Trophoblast cell (in vitro differentiated cells and primary cell): ENCODE results near the gene C18orf54.

Experiments
- DNase-seq, 2 donors: peaks; one replicate each; pipeline ENCODE4 v3.0.0-alpha.2; 2016
- H2AFZ ChIP-seq: 2 replicates; pipeline ENCODE4 v1.6.1; 2013; ENCODE audit warnings: low read length, moderate library complexity, mild to moderate bottlenecking; ENCODE audit not compliant: insufficient read depth, poor library complexity
- H2AK5ac ChIP-seq: 2 replicates; pipeline ENCODE4 v1.6.1; 2013; ENCODE audit warnings: mild to moderate bottlenecking, low read length
- H2BK120ac ChIP-seq: 2 replicates; pipeline ENCODE4 v1.6.1; 2013; ENCODE audit warnings: low read length, mild to moderate bottlenecking, moderate library complexity; ENCODE audit not compliant: insufficient read depth, poor library complexity
- H2BK12ac ChIP-seq: 2 replicates; pipeline ENCODE4 v1.6.1; 2013; ENCODE audit warnings: mild to moderate bottlenecking, low read length, moderate library complexity
- H2BK5ac ChIP-seq: 2 replicates; pipeline ENCODE4 v1.6.1; 2013; ENCODE audit warnings: low read length, low read depth, moderate library complexity, mild to moderate bottlenecking; ENCODE audit not compliant: poor library complexity
- H3K14ac ChIP-seq: 2 replicates; pipeline ENCODE4 v1.6.1; 2013; ENCODE audit warnings: mild to moderate bottlenecking, low read length
- H3K18ac ChIP-seq: 2 replicates; pipeline ENCODE4 v1.6.1; 2013; ENCODE audit warnings: mild to moderate bottlenecking, low read length
- H3K23ac ChIP-seq: 2 replicates; pipeline ENCODE4 v1.6.1; 2013; ENCODE audit warnings: low read length
- H3K27ac ChIP-seq: 2 replicates; pipeline ENCODE4 v1.5.1; 2013; ENCODE audit warnings: low read depth, mild to moderate bottlenecking, inconsistent platforms, low read length, moderate library complexity
- H3K27me3 ChIP-seq: 2 replicates; pipeline ENCODE4 v1.6.1; 2013; ENCODE audit warnings: inconsistent platforms, mild to moderate bottlenecking, low read length, moderate library complexity; ENCODE audit not compliant: insufficient read depth
- H3K36me3 ChIP-seq, 2 experiments: 1 replicate in 1 of 2; 2 replicates in 1 of 2; pipeline ENCODE4 v1.6.1; 2013; ENCODE audit warnings: low read length in 2 of 2, mild to moderate bottlenecking in 2 of 2, moderate library complexity in 1 of 2; ENCODE audit not compliant: insufficient read depth in 2 of 2, control insufficient read depth in 1 of 2
- H3K4ac ChIP-seq: 2 replicates; pipeline ENCODE4 v1.6.1; 2013; ENCODE audit warnings: low read depth, mild to moderate bottlenecking, low read length, moderate library complexity
- H3K4me1 ChIP-seq, 2 experiments: 1 replicate in 1 of 2; 2 replicates in 1 of 2; pipeline ENCODE4 v1.6.1; 2013; ENCODE audit warnings: low read length in 2 of 2, mild to moderate bottlenecking in 2 of 2, moderate library complexity in 1 of 2; ENCODE audit not compliant: insufficient read depth in 2 of 2, control insufficient read depth in 1 of 2
- H3K4me2 ChIP-seq: 2 replicates; pipeline ENCODE4 v1.6.1; 2013; ENCODE audit warnings: inconsistent platforms, mild to moderate bottlenecking, low read length, moderate library complexity
- H3K4me3 ChIP-seq: 2 replicates; pipeline ENCODE4 v1.5.1; 2013; ENCODE audit warnings: mild to moderate bottlenecking, low read depth, low read length, inconsistent platforms
- H3K79me1 ChIP-seq: one replicate; pipeline ENCODE4 v1.6.1; 2013; ENCODE audit warnings: low read length
- H3K79me2 ChIP-seq: 2 replicates; pipeline ENCODE4 v1.6.1; 2013; ENCODE audit warnings: low read length, mild to moderate bottlenecking; ENCODE audit not compliant: control insufficient read depth, insufficient read depth, poor library complexity
- H3K9ac ChIP-seq: 2 replicates; pipeline ENCODE4 v1.6.1; 2013; ENCODE audit warnings: mild to moderate bottlenecking, low read length
- H3K9me3 ChIP-seq: 2 replicates; pipeline ENCODE4 v1.6.1; 2013; ENCODE audit warnings: low read depth, mild to moderate bottlenecking, control low read depth, inconsistent platforms, low read length; ENCODE audit not compliant: insufficient read depth
- H4K12ac ChIP-seq: 2 replicates; pipeline ENCODE4 v1.6.1; 2013; ENCODE audit warnings: low read depth, mild to moderate bottlenecking, low read length, moderate library complexity
- H4K8ac ChIP-seq: 2 replicates; pipeline ENCODE4 v1.6.1; 2013; ENCODE audit warnings: low read depth, mild to moderate bottlenecking, low read length, moderate library complexity
- H4K91ac ChIP-seq: one replicate; pipeline ENCODE4 v1.6.1; 2013; ENCODE audit warnings: low read depth, mild to moderate bottlenecking, low read length, moderate library complexity
- WGBS: extraction: QIAGEN DNeasy Blood & Tissue Kit; methylation state at CpG from one replicate; pipeline ENCODE4 v1.1.7; 2013; ENCODE audit warnings: missing lambda C conversion rate; ENCODE audit not compliant: insufficient read length, insufficient coverage; ENCODE audit errors: extremely low coverage; 5-methylcytosine and 5-hydroxymethylcytosine counted together

The C18orf54 gene

DNA sequence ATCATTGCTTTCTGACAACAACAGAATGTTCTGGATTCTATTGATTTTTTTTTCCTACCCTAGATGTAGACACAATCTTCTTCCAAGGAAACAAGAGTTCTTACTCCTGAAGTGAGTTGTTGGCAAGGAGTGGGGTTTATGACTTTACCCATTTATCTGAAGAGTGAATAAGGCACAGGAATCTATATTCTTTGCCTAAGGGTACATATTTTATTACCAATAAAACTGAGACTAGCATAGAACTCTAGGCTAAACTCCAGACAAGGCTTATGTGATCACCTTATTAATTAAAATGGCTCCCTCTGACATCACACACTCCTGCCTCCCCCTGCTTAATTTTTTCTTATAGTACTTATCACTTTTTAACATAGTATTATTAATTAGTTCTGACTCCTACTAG, 47.6 kb downstream of the C18orf54 start:
- Histone ChIP-seq H4K91ac (no peak overlapping the region), H3K9me3 (no peaks in the 10 kb centered on the region), H3K14ac (no peak overlapping the region), H3K4me2 (no peak overlapping the region), H3K18ac (no peak overlapping the region), H3K4ac (no peak overlapping the region), H2BK12ac (no peak overlapping the region), H3K27me3 (no peaks in the 10 kb centered on the region), H2BK120ac (no peak overlapping the region), H3K4me3 (no peak overlapping the region), H3K36me3 (no peaks in the 10 kb centered on the region), H4K12ac (no peak overlapping the region), H2BK5ac (no peak overlapping the region), H3K23ac (no peak overlapping the region), H3K79me1 (no peaks in the 10 kb centered on the region), H3K4me1 (no peaks in the 10 kb centered on the region), H4K8ac (no peak overlapping the region), H3K27ac (no peak overlapping the region), H2AK5ac (no peak overlapping the region), H3K79me2 (no peaks in the 10 kb centered on the region), H2AFZ (no peak overlapping the region), H3K9ac (no peak overlapping the region)
- DNase-seq: no peak

DNA sequence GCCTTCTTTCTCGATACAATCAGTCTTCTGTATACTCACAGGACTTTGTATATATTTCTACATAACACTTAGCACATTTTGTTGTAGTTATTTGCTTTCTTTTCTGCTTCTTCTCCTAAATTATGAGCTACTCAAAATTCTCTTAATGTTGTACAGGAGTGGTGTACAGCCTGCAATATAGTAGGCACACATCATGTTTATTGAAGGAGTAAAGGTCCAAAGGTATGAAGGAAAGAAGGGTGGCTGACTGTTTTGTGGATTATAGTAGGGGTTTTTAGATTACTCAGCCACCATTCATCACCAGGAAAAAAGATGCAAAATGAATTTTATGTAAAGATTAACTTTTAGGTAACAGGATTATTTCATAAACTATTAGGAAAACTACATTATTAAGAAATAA, 54.1 kb downstream of the C18orf54 start:
- no peaks in the 10 kb centered on the region for H3K79me1 ChIP-seq
- H4K12ac ChIP-seq: no peak overlapping the region
- no peak overlapping the region for H3K9ac ChIP-seq
- H3K4me2 ChIP-seq: no peak overlapping the region
- H3K9me3 ChIP-seq: no peaks in the 10 kb centered on the region
- no peaks in the 10 kb centered on the region for H3K79me2 ChIP-seq
- no peak overlapping the region for H3K4me3 ChIP-seq
- H3K14ac ChIP-seq: no peak overlapping the region
- H2AFZ ChIP-seq: no peak overlapping the region
- H2AK5ac ChIP-seq: no peak overlapping the region
- no peak overlapping the region for H4K91ac ChIP-seq
- no CpG with 5 or more reads among the region's 1 CpG for WGBS
- H3K4ac ChIP-seq: no peak overlapping the region
- H2BK5ac ChIP-seq: no peak overlapping the region
- H2BK120ac ChIP-seq: no peak overlapping the region
- no peaks in the 10 kb centered on the region for H3K36me3 ChIP-seq
- no peak overlapping the region for H2BK12ac ChIP-seq
- no peak overlapping the region for H3K18ac ChIP-seq
- H3K27ac ChIP-seq: no peak overlapping the region
- no peaks in the 10 kb centered on the region for H3K4me1 ChIP-seq
- no peak overlapping the region for H4K8ac ChIP-seq
- no peaks in the 10 kb centered on the region for H3K27me3 ChIP-seq
- H3K23ac ChIP-seq: no peak overlapping the region
- no peak for DNase-seq

DNA sequence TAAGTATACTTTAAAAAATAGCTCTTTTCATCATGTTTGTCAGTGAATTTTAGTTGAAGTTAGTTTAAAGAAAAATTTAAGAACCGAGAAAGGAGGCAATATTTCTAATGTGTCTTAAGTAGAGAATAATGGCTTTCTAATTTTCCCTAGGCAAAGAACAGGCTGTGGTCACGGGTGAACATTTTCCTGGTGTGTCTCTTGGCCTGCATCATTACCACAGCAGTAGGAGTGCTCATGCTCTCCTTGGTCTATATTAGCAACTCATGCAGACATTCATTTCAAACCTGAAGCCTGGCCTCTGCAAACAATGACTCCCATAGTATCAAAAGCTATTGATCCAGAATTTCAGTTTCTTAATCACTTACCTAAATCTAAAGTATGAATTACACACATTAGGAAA, 57.4 kb downstream of the C18orf54 start:
- Histone ChIP-seq H3K23ac (no peak overlapping the region), H3K14ac (no peak overlapping the region), H3K27me3 (no peaks in the 10 kb centered on the region), H3K9ac (no peak overlapping the region), H3K4me2 (no peak overlapping the region), H2AK5ac (no peak overlapping the region), H3K4ac (no peak overlapping the region), H2BK5ac (no peak overlapping the region), H3K18ac (no peak overlapping the region), H3K27ac (no peak overlapping the region), H3K4me3 (no peak overlapping the region), H2BK120ac (no peak overlapping the region), H2BK12ac (no peak overlapping the region), H3K9me3 (no peaks in the 10 kb centered on the region), H3K36me3 (no peaks in the 10 kb centered on the region), H4K8ac (no peak overlapping the region), H3K79me2 (no peaks in the 10 kb centered on the region), H3K79me1 (no peaks in the 10 kb centered on the region), H4K12ac (no peak overlapping the region), H3K4me1 (no peaks in the 10 kb centered on the region), H4K91ac (no peak overlapping the region), H2AFZ (no peak overlapping the region)
- no peak for DNase-seq
- no CpG with 5 or more reads among the region's 2 CpGs for WGBS

DNA sequence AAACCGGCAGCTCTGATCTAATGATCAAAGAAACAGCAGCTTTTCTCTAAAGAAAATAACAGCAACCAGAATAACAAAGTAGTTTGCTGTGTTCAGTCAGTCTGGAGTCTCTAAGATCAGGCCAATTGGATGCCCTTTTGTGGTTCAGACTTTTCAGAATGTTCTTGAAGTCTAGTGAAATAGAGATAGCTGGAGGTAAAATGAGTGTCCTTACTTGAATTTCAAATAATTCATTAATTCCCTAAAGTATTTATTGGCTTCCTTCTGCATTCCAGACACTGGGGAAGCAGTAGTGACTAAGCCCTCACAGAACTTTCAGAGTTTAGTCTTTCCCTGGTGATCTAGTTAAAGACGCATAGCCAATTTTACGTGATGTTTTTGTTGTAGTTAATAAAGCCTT, 58.7 kb downstream of the C18orf54 start:
- Histone ChIP-seq H3K23ac (no peak overlapping the region), H4K91ac (no peak overlapping the region), H3K79me2 (no peaks in the 10 kb centered on the region), H2AK5ac (no peak overlapping the region), H3K9ac (no peak overlapping the region), H2BK120ac (no peak overlapping the region), H3K4ac (no peak overlapping the region), H3K9me3 (no peaks in the 10 kb centered on the region), H2AFZ (no peak overlapping the region), H3K18ac (no peak overlapping the region), H3K14ac (no peak overlapping the region), H3K4me2 (no peak overlapping the region), H4K8ac (no peak overlapping the region), H2BK12ac (no peak overlapping the region), H2BK5ac (no peak overlapping the region), H3K79me1 (no peaks in the 10 kb centered on the region), H3K4me1 (no peaks in the 10 kb centered on the region), H4K12ac (no peak overlapping the region), H3K27ac (no peak overlapping the region), H3K4me3 (no peak overlapping the region), H3K36me3 (no peaks in the 10 kb centered on the region), H3K27me3 (no peaks in the 10 kb centered on the region)
- no CpG with 5 or more reads among the region's 3 CpGs for WGBS
- DNase-seq: no peak

DNA sequence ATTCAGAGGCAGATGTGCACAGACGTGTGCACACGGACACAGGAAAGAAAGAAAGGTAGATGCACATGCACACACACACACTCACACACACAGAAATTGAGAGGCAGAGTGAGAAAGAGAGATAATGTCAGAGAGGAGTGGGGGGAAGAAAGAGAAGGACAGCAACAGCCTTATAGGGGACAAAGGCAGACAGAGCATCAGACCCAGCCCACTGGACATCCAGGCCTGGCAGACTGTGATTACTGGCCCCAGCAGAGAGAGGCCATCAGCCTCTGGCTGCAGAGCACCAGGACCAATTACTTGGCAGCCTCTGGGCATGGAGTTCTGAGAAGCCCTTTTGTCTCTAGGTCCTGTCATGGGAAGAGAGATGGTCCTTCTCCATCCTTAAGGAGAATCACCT, 66.1 kb downstream of the C18orf54 start:
- H3K18ac ChIP-seq: no peak overlapping the region
- no peak overlapping the region for H4K12ac ChIP-seq
- no peak overlapping the region for H3K4ac ChIP-seq
- no peaks in the 10 kb centered on the region for H3K36me3 ChIP-seq
- no peak for DNase-seq
- H3K14ac ChIP-seq: no peak overlapping the region
- no peak overlapping the region for H3K27ac ChIP-seq
- H2BK120ac ChIP-seq: no peak overlapping the region
- H2BK12ac ChIP-seq: no peak overlapping the region
- no peak overlapping the region for H3K23ac ChIP-seq
- no peak overlapping the region for H2AK5ac ChIP-seq
- H4K8ac ChIP-seq: no peak overlapping the region
- no peak overlapping the region for H2BK5ac ChIP-seq
- WGBS: no CpG with 5 or more reads among the region's 2 CpGs
- no peak overlapping the region for H3K9ac ChIP-seq
- no peak overlapping the region for H3K4me3 ChIP-seq
- no peaks in the 10 kb centered on the region for H3K27me3 ChIP-seq
- H3K4me1 ChIP-seq: no peaks in the 10 kb centered on the region
- no peak overlapping the region for H2AFZ ChIP-seq
- H3K79me1 ChIP-seq: no peaks in the 10 kb centered on the region
- no peaks in the 10 kb centered on the region for H3K79me2 ChIP-seq
- no peaks in the 10 kb centered on the region for H3K9me3 ChIP-seq
- H3K4me2 ChIP-seq: no peak overlapping the region
- H4K91ac ChIP-seq: no peak overlapping the region
